ENCODE results near the gene MEF2B. TPM values are rescaled to one million over a fixed set of nuclear protein-coding genes. Genes with fewer than 3 reads are reported as not detected.

Gene MEF2B
- total RNA-seq, 4 donors from 2014 or later: not detected

DNA sequence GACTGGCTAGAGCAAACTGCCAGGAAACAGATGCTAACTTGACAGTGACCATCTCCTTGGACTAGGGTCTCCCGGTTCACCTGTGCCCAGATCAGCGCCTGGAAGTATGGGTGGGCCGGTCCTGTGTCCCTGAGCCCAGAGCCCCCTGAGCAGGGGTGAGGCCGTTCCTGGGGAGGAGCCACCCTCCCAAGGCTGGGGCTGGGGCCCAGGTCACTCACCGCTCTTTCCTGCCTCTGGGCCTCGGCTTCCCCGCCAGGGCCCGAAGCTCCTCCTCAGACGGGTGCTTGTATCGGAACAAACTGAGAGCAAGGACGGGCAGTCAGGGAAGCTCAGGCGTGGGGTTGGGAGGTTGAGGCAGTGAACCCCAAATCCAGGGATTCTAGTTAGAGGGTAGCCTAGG is 37.2 kb downstream of the MEF2B start:
- Histone ChIP-seq H3K9me3 (peaks cover 0 to 19% (median 14%) of the 10 kb centered on the region in 4 donors), H3K4me3 (no peak overlapping the region), H3K4me1 (peaks cover 8 to 26% (median 14%) of the 10 kb centered on the region in 4 donors), H3K27ac (replicated peaks in 1 of 4) (no peak overlapping the region), H3K27me3 (no peaks in the 10 kb centered on the region), H3K36me3 (peaks cover 0 to 22% (median 10%) of the 10 kb centered on the region in 4 donors)
- intact Hi-C loops (cut with DNase I): no loop called here
- no peak for DNase-seq (ENCODE audit: extremely low spot score)
- WGBS: 92% methylated on average over 9 of the region's 12 CpGs
- TF ChIP-seq, protein P1, sequence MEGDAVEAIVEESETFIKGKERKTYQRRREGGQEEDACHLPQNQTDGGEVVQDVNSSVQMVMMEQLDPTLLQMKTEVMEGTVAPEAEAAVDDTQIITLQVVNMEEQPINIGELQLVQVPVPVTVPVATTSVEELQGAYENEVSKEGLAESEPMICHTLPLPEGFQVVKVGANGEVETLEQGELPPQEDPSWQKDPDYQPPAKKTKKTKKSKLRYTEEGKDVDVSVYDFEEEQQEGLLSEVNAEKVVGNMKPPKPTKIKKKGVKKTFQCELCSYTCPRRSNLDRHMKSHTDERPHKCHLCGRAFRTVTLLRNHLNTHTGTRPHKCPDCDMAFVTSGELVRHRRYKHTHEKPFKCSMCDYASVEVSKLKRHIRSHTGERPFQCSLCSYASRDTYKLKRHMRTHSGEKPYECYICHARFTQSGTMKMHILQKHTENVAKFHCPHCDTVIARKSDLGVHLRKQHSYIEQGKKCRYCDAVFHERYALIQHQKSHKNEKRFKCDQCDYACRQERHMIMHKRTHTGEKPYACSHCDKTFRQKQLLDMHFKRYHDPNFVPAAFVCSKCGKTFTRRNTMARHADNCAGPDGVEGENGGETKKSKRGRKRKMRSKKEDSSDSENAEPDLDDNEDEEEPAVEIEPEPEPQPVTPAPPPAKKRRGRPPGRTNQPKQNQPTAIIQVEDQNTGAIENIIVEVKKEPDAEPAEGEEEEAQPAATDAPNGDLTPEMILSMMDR (IDR thresholded peaks at IDR 0.05): no peak
- TF ChIP-seq POLR2A (IDR thresholded peaks at IDR 0.05; ENCODE audit: low read depth) (no peak), POLR2AphosphoS5 (IDR thresholded peaks at IDR 0.05) (no peak), EP300 (IDR thresholded peaks at IDR 0.05) (no peak)

DNA sequence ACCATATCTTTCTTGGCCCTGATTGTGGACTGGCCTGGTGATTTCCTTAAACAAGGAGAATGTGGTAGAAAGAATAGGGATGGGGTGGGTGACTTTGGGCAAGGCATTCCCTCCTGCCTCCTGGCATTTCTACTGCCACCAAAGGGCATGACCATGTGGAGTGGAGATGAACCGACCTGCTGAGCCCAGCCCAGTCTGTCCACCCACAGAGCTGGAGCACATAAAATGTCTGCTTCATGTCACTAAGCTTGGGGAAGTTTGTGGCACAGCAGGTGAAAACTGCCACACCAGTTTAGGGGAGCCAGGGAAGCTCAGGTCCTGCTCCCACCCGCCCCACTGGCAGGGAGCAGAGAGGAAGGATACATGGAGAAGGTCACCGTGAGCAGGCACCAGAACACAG is 38.1 kb downstream of the MEF2B start:
- intact Hi-C loops (cut with DNase I): no loop called here

DNA sequence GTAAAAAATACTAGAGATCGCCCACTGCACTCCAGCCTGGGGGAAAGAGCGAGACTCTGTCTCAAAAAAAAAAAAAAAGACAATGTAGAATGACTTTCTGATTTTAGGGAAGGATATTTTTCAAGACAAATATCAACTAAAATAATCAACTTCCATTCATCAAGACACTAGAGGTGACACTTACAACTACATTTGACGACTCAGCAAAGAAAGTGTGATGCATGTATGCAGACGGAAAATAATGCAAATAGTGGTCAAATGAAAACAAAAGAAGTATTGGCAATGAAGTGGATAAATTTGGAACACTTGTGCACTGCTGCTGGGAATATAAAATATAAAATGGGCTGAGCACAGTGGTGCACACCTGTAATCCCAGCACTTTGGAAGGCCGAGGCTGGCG is 44.0 kb downstream of the MEF2B start:
- Histone ChIP-seq H3K4me1 (no peaks in the 10 kb centered on the region), H3K36me3 (peaks cover 4 to 33% (median 10%) of the 10 kb centered on the region in 4 donors), H3K9me3 (peaks cover 0 to 11% (median 4%) of the 10 kb centered on the region in 4 donors), H3K27me3 (no peaks in the 10 kb centered on the region), H3K4me3 (no peak overlapping the region), H3K27ac (replicated peaks in 1 of 4) (no peak overlapping the region)
- no peak for DNase-seq (ENCODE audit: extremely low spot score)
- TF ChIP-seq POLR2AphosphoS5 (IDR thresholded peaks at IDR 0.05) (no peak), EP300 (IDR thresholded peaks at IDR 0.05) (no peak), POLR2A (IDR thresholded peaks at IDR 0.05; ENCODE audit: low read depth) (no peak)
- TF ChIP-seq, protein P1 (IDR thresholded peaks at IDR 0.05): no peak
- intact Hi-C loops (cut with DNase I): no loop called here
- WGBS: 94% methylated on average over 6 of the region's 6 CpGs

More for the DNA sequence above, 38.1 kb downstream of the MEF2B start:
- no peak for DNase-seq (ENCODE audit: extremely low spot score)
- Histone ChIP-seq H3K36me3 (peaks cover 0 to 22% (median 10%) of the 10 kb centered on the region in 4 donors), H3K27me3 (no peaks in the 10 kb centered on the region), H3K4me1 (peaks cover 0 to 17% (median 5%) of the 10 kb centered on the region in 4 donors), H3K9me3 (peaks cover 0 to 19% (median 14%) of the 10 kb centered on the region in 4 donors), H3K27ac (replicated peaks in 1 of 4) (no peak overlapping the region), H3K4me3 (no peak overlapping the region)
- TF ChIP-seq POLR2AphosphoS5 (IDR thresholded peaks at IDR 0.05) (no peak), EP300 (IDR thresholded peaks at IDR 0.05) (no peak), POLR2A (IDR thresholded peaks at IDR 0.05; ENCODE audit: low read depth) (no peak)
- TF ChIP-seq, protein P1 (IDR thresholded peaks at IDR 0.05): no peak
- WGBS: 83% methylated on average over 3 of the region's 3 CpGs

- Histone ChIP-seq H3K4me3 (no peak overlapping the region), H3K27me3 (no peaks in the 10 kb centered on the region), H3K9me3 (peaks cover 0 to 11% (median 4%) of the 10 kb centered on the region in 4 donors), H3K4me1 (peaks cover 0 to 14% (median 7%) of the 10 kb centered on the region in 4 donors), H3K27ac (replicated peaks in 1 of 4) (no peak overlapping the region), H3K36me3 (peaks cover 10 to 46% (median 30%) of the 10 kb centered on the region in 4 donors)
- TF ChIP-seq, protein P1 (IDR thresholded peaks at IDR 0.05): no peak
- TF ChIP-seq POLR2AphosphoS5 (IDR thresholded peaks at IDR 0.05) (no peak), POLR2A (IDR thresholded peaks at IDR 0.05; ENCODE audit: low read depth) (no peak), EP300 (IDR thresholded peaks at IDR 0.05) (no peak)
- DNase-seq (ENCODE audit: extremely low spot score): no peak
- intact Hi-C loops (cut with DNase I): no loop called here
These were observed 46.7 kb downstream of the MEF2B start for GRCh38 chr19:19123386-19123785.

DNA sequence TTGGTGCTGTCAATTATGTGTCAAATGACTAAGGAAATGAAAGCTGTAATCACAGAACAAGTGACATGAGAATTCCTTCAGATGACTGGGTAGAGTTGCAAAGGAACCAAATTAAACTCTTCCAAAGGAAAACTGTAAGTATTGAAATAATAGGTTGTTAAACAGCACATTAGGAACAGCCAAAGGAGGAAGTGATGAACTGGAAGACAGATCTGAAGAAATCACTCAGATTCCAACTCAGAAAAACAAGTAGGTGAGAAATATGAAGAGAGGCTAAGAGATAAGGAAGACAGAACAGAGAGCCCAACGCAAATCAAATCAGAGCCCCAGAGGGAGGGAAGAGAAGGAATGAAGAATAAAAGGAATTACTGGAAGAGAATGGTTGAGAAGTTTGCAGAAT is 47.2 kb downstream of the MEF2B start:
- H3K27ac ChIP-seq (replicated peaks in 1 of 4): no peak overlapping the region
- peaks cover 0 to 11% (median 4%) of the 10 kb centered on the region in 4 donors for H3K9me3 ChIP-seq
- no peak for DNase-seq (ENCODE audit: extremely low spot score)
- TF ChIP-seq, protein P1 (IDR thresholded peaks at IDR 0.05): no peak
- TF ChIP-seq EP300 (IDR thresholded peaks at IDR 0.05) (no peak), POLR2AphosphoS5 (IDR thresholded peaks at IDR 0.05) (no peak)
- peaks cover 10 to 48% (median 33%) of the 10 kb centered on the region in 4 donors for H3K36me3 ChIP-seq
- 95% methylated on average over 1 of the region's 1 CpG for WGBS
- no peaks in the 10 kb centered on the region for H3K27me3 ChIP-seq
- H3K4me3 ChIP-seq: no peak overlapping the region
- peaks cover 0 to 14% (median 7%) of the 10 kb centered on the region in 4 donors for H3K4me1 ChIP-seq
- intact Hi-C loops (cut with DNase I): no loop called here
